NB4 (cell line): ENCODE measurements around the gene NUDT8.
"Not testable (repeated sequence)": the region's sequence is repeated elsewhere in the genome, so short reads cannot be mapped to it uniquely, and the experiment has no call there.

ENCODE experiments used
- DNase-seq: peaks from one replicate; pipeline ENCODE4 v3.0.0; 2010; ENCODE audit warnings: low read depth
- H3K4me3 ChIP-seq: one replicate; pipeline ENCODE4 v1.5.1; 2011; ENCODE audit warnings: mild to moderate bottlenecking, low read depth, low read length, moderate library complexity
- MYC ChIP-seq: IDR thresholded peaks from 2 replicates; pipeline ENCODE4 v1.6.1; 2011; ENCODE audit warnings: low read depth, low read length
- POLR2A ChIP-seq: IDR thresholded peaks from 2 replicates; pipeline ENCODE4 v1.6.1; 2011; ENCODE audit warnings: mild to moderate bottlenecking; ENCODE audit not compliant: insufficient read length; ENCODE audit errors: extremely low read depth
- TF ChIP-seq, protein P1 (sequence below): IDR thresholded peaks from 2 replicates; pipeline ENCODE4 v1.6.1; 2011; ENCODE audit warnings: low read depth, low read length
- TF ChIP-seq, protein P2 (sequence below): IDR thresholded peaks from one replicate; pipeline ENCODE4 v1.5.1; 2012; ENCODE audit warnings: low read depth, low read length

NUDT8 gene

DNA sequence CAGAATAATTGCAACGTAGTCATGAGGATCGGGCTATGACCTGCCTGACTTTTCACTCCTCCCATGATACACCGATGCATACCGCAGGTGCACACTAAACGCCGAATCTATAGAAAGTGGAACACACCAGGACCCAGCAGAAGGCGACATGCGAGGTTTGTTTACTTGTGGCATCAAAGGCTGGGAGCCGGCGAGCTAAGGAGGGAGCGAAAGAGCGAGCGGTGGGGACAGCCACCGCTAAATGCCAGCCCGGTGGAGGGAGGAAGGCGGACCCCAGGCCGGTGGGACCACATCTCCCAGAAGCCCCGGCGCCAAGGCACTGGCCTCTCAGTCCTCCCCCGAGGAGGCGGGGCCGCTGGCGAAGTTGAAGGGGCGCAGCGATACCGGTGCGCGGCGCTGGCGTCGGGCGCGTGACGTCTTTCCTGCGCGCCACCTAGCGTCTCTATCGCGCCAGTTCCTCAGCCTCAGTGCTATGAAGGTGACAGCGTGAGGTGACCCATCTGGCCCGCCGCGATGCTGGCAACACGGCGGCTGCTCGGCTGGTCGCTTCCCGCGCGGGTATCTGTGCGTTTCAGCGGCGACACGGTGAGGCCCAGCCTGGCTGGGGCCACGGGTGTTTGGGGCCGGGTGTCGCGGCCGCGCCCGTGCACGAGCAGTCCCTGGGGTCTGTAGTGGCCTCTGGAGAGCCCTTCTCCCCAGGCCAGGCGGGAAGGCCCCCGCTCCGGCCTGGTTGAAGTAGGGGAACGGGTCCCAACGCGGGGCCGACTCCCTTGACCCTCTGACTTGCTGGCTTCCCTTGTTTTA is 23.0 kb downstream of the NUDT8 start, which contains the start of gene NDUFV1:
TSS of gene NDUFV1 (plus strand) at position 445 of the 804 bp plus-strand sequence. CDS start at position 514, 69 bp downstream.
- peak; percentile 86 for TF ChIP-seq POLR2A
- TF ChIP-seq MYC, result peak; percentile 71
- TF ChIP-seq, protein P1, sequence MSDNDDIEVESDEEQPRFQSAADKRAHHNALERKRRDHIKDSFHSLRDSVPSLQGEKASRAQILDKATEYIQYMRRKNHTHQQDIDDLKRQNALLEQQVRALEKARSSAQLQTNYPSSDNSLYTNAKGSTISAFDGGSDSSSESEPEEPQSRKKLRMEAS, result peak; percentile 80
- TF ChIP-seq, protein P2, sequence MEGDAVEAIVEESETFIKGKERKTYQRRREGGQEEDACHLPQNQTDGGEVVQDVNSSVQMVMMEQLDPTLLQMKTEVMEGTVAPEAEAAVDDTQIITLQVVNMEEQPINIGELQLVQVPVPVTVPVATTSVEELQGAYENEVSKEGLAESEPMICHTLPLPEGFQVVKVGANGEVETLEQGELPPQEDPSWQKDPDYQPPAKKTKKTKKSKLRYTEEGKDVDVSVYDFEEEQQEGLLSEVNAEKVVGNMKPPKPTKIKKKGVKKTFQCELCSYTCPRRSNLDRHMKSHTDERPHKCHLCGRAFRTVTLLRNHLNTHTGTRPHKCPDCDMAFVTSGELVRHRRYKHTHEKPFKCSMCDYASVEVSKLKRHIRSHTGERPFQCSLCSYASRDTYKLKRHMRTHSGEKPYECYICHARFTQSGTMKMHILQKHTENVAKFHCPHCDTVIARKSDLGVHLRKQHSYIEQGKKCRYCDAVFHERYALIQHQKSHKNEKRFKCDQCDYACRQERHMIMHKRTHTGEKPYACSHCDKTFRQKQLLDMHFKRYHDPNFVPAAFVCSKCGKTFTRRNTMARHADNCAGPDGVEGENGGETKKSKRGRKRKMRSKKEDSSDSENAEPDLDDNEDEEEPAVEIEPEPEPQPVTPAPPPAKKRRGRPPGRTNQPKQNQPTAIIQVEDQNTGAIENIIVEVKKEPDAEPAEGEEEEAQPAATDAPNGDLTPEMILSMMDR, result peak; percentile 31
- peak; percentile 97 for DNase-seq
- H3K4me3 ChIP-seq, result peak within 1 kb of the TSS; percentile 92

DNA sequence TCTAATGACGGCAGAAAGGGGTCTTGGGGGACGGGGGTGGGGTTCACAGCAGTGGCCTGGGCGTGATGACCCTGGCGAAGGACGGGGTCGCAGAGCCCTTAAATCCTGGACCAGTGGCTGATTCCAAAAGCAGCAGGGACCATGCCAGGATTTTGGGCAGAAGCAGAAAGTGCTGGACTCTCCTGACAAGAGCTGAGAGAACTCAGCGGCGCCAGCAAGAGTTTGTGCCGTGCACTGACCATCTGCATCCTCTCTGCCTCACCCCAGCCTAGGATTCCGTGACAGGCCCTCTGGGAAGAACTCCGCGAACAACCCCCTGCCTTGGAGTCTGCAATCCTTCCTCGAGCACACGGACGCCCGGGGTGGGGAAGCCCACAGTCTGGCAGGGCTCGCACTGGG is 23.6 kb downstream of the NUDT8 start:
- DNase-seq, result no peak
- peak overlapping the region; percentile 92 for H3K4me3 ChIP-seq
- TF ChIP-seq MYC, result no peak
- no peak for TF ChIP-seq POLR2A

DNA sequence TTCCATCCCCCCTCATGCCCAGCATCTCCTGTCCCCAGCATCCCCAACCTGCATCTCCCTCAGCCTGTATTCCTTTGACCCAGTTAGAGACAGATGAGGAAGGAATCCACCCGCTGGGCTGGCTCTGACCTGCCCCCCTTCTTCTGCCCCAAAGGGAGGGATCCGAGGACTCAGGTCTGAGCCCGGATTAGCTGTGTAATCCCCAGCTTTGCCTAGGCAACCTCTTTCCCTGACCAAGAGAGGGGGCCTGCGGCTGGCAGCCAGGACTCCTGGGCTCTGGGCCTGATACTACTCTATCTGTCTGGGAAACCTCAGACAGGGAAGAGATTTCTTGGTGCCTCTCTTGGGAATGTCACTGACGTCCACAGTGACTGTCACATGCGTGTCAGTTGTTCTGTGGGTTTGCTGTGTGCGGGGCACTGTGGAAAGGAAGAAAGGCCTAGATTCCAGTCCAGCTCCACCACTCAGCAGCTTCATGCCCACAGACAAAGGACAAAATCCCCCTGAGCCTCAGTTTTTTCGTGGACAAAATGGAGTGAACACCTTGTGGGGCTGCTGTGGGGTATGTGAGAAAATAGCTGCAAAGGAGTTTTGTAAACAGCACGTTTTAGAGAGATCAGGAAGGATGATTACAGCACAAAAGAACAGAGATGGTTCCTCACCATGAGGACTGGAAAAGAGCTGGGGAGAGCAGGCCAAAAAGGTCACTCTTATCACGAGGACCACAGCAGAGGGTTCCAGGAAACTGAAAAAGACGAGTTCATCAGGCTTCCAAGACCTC is 24.3 kb downstream of the NUDT8 start:
- TF ChIP-seq, protein P2, result no peak
- no peak for TF ChIP-seq POLR2A
- TF ChIP-seq, protein P1, result no peak
- no peak for TF ChIP-seq MYC
- DNase-seq, result no peak
- no peak overlapping the region for H3K4me3 ChIP-seq

DNA sequence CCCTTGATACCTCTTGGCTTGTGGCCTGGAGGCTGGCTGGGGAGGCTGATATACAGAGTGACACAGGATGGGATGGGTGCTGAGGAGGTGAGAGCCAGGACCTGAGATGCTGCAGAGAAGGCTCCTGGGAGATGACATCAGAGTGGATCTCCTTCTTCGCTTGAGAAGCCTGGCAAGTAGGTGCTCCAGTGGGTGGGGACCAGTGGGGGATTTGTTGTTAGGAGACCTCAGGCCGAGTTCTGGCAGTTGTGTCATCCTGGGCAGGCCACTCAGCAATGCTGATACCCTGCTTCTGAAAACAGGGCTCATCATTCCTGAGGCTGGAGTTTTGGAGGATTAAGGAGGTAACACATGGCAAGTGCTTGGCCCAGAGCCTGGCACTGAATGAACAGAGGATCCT is 24.9 kb downstream of the NUDT8 start:
- no peak for DNase-seq
- H3K4me3 ChIP-seq, result no peak overlapping the region
- TF ChIP-seq, protein P1, result no peak
- TF ChIP-seq POLR2A (no peak), MYC (no peak)
- TF ChIP-seq, protein P2, result no peak

DNA sequence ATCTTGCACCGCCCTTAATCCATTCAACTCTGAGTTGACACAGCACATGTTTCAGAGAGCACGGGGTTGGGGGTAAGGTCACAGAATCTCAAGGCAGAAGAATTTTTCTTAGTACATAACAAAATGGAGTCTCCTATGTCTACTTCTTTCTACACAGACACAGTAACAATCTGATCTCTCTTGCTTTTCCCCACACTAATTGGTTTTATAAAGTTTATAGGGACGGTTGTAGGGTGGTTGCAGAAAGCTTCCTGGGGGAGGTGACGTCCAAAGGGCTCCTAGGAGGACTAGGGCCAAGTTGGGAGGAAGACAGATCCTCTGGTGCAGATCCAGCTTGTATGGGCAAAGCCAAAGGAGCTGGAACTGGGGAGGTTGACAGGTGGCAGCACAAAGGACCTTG is 25.6 kb downstream of the NUDT8 start:
- not testable (repeated sequence) for DNase-seq, H3K4me3 ChIP-seq

DNA sequence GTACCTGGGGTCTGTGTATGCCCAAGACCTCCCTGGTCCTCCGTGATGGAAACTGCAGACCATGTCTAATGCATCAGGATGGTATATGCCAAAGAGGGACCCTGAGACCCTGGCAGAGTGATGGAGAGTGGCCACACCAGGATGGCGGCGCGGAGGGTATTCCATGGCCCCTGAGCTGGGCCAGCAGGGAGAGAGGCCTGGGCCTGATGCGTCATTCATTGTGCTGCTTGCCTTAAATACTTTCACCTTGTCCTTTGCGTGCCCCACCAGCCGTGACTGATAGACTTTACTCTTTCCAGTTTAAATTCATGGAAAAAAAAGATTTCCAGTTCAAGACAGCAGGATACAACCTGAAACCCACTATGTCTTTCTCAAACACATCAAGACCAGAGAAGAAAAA is 28.6 kb downstream of the NUDT8 start:
- no peak for DNase-seq
- H3K4me3 ChIP-seq, result no peak overlapping the region
- TF ChIP-seq, protein P1, result no peak
- TF ChIP-seq, protein P2, result no peak
- TF ChIP-seq MYC, result no peak
- TF ChIP-seq POLR2A, result no peak
